Ovary (tissue), 9 donors: ENCODE results near the gene TSSK2. TPM values are rescaled to one million over a fixed set of nuclear protein-coding genes. Genes with fewer than 3 reads are reported as not detected.
A peak's percentile ranks its signal among the peaks of the same experiment; 100 is the strongest.

Experiments used
- DNase-seq, 5 donors: peaks; one replicate each; pipeline ENCODE4 v3.0.0-alpha.2; 2019 to 2020
- H3K27ac ChIP-seq, 2 donors: fragments of 200-600 bp; one replicate each; pipeline versions ENCODE4 v1.5.1 to v1.8.0; 2019 to 2022
- H3K27me3 ChIP-seq: fragments of 200-600 bp; one replicate; pipeline ENCODE4 v1.8.0; 2022
- H3K36me3 ChIP-seq: fragments of 200-600 bp; sonication (generic); one replicate; pipeline ENCODE4 v1.5.1; 2019
- H3K4me1 ChIP-seq: one replicate; pipeline ENCODE4 v1.8.1; 2013; ENCODE audit warnings: mild to moderate bottlenecking, moderate library complexity; ENCODE audit not compliant: insufficient read depth
- H3K4me3 ChIP-seq: fragments of 200-600 bp; sonication (generic); one replicate; pipeline ENCODE4 v1.5.1; 2017
- H3K9me3 ChIP-seq, 2 donors: fragments of 200-600 bp in 1 of 2; sonication (generic) in 1 of 2; one replicate each; pipeline versions ENCODE4 v1.5.1 to v1.8.1; 2013 to 2019; ENCODE audit warnings: mild to moderate bottlenecking in 1 of 2, moderate library complexity in 1 of 2
- EP300 ChIP-seq: sonication (generic); formaldehyde crosslinking; IDR thresholded peaks from one replicate; pipeline ENCODE4 v1.6.1; 2017; ENCODE audit warnings: antibody characterized with exemption
- POLR2A ChIP-seq: fragments of 450-650 bp; IDR thresholded peaks from one replicate; pipeline ENCODE4 v1.6.1; 2017; ENCODE audit warnings: antibody characterized with exemption, mild to moderate bottlenecking, moderate library complexity
- WGBS, 3 donors: extraction: QIAGEN DNeasy Blood & Tissue Kit in 1 of 3; methylation state at CpG; one replicate each; pipeline versions ENCODE4 v1.1.5 to v1.1.7; 2013 to 2017; 5-methylcytosine and 5-hydroxymethylcytosine counted together
- intact Hi-C, 4 donors: fragments of 100-400 bp; cut with DNase I; formaldehyde crosslinking; loops; one replicate each; pipeline versions ENCODE4 v1.11.0 to v1.15.1; 2022 to 2023
- polyA plus RNA-seq, 2 donors: library from polyadenylated mRNA; stranded (reverse); fragments of 200-250 nt in 1 of 2; fragments of 350-450 nt in 1 of 2; fragmentation: Illumina TruSeq in 1 of 2; extraction: RNeasy Lipid Tissue Mini Kit (QIAGEN cat#74804) in 1 of 2; gene quantifications; one replicate each; pipeline ENCODE4 v1.2.3, GENCODE V29; 2013 to 2014
- total RNA-seq, 7 donors: library from RNA; depleted of rRNA in 2 of 7; stranded (reverse); fragments of >200 nt in 2 of 7; fragmentation: NEBNext Ultra II Directional in 3 of 7; extraction: Animal tissue kit (Norgen Biotek cat#: 25700) in 3 of 7; gene quantifications; one replicate each; pipeline versions ENCODE4 v1.1.0 to v1.2.4, GENCODE V29; 2016 to 2023
- TF ChIP-seq, protein P1 (sequence below), 3 donors: fragments of 450-650 bp in 2 of 3; fragments of 200-600 bp in 1 of 3; IDR thresholded peaks; one replicate each; pipeline versions ENCODE4 v1.5.1 to v1.8.0; 2016 to 2022; ENCODE audit warnings: antibody characterized with exemption in 3 of 3, mild to moderate bottlenecking in 1 of 3
- donor health status: DM: no; HTN: no; CAD: no; lungs with moderate emphysema.
- donor health status: DM: no; HTN: no; CAD: no.
- donor health status: Bipolar disorder and iron deficiency.
- donor health status: DM: yes; HTN: yes; CAD: no.
- donor health status: DM: no; HTN: no; CAD: no.
- donor health status: DM: yes; HTN: yes; CAD: no.

Gene TSSK2
- total and polyA plus RNA-seq, 9 donors = 0.05 TPM; not detected in 8

DNA sequence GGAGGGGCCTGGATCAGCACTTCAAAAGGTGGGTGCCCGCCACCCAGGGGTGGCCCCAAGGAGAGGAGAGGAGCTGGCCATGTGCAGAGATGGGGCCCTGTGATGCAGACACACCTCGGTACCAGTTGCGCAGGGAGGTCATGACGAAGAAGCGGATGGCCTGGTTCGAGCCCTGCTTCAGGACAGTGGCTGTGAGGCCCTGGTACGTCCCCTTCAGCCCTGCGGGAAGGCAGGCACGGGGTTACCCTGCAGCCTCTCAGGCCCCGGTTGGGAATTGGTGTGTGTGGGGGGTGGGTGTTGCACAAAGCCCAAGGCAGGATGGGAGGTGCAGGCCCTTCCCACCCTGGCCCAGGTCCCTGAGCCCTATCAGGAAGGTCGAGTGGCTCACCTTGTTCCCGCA is 45.6 kb downstream of the TSSK2 start:
- Histone ChIP-seq H3K27ac (no peak overlapping the region), H3K4me3 (no peak overlapping the region), H3K9me3 (no peaks in the 10 kb centered on the region), H3K27me3 (no peaks in the 10 kb centered on the region), H3K4me1 (peaks cover 7% of the 10 kb centered on the region), H3K36me3 (no peaks in the 10 kb centered on the region)
- 70 to 74% (median 73%) methylated on average over 12 of the region's 12 CpGs for WGBS, 3 donors
- TF ChIP-seq POLR2A = no peak
- intact Hi-C loops = loop anchor here in 1 of 4 donors (5.0 kb wide), 1 partner anchor 116 kb away; the partner anchor contains the start of gene CLTCL1
- DNase-seq = peak in 1 of 5 donors; percentile 33

GRCh38 chr22:19177164-19178064 is 46.3 kb downstream of the TSSK2 start:
- H3K27ac ChIP-seq = peak overlapping the region; percentile 80 to 91
- TF ChIP-seq POLR2A = no peak
- TF ChIP-seq, protein P1, sequence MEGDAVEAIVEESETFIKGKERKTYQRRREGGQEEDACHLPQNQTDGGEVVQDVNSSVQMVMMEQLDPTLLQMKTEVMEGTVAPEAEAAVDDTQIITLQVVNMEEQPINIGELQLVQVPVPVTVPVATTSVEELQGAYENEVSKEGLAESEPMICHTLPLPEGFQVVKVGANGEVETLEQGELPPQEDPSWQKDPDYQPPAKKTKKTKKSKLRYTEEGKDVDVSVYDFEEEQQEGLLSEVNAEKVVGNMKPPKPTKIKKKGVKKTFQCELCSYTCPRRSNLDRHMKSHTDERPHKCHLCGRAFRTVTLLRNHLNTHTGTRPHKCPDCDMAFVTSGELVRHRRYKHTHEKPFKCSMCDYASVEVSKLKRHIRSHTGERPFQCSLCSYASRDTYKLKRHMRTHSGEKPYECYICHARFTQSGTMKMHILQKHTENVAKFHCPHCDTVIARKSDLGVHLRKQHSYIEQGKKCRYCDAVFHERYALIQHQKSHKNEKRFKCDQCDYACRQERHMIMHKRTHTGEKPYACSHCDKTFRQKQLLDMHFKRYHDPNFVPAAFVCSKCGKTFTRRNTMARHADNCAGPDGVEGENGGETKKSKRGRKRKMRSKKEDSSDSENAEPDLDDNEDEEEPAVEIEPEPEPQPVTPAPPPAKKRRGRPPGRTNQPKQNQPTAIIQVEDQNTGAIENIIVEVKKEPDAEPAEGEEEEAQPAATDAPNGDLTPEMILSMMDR (IDR thresholded peaks at IDR 0.05) = no peak
- 9 to 22% (median 11%) methylated on average over 36 to 55 of the region's 55 CpGs for WGBS, 3 donors
- DNase-seq = peak in 2 of 5 donors; percentile 44 to 58
- intact Hi-C loops = loop anchor here in 1 of 4 donors (5.0 kb wide), 1 partner anchor 115 kb away; the partner anchor contains the start of gene CLTCL1
- H3K27me3 ChIP-seq = no peaks in the 10 kb centered on the region
- peak overlapping the region; percentile 86 for H3K4me3 ChIP-seq
- peaks cover 7% of the 10 kb centered on the region for H3K4me1 ChIP-seq
- no peaks in the 10 kb centered on the region for H3K9me3 ChIP-seq
- H3K36me3 ChIP-seq = no peaks in the 10 kb centered on the region

DNA sequence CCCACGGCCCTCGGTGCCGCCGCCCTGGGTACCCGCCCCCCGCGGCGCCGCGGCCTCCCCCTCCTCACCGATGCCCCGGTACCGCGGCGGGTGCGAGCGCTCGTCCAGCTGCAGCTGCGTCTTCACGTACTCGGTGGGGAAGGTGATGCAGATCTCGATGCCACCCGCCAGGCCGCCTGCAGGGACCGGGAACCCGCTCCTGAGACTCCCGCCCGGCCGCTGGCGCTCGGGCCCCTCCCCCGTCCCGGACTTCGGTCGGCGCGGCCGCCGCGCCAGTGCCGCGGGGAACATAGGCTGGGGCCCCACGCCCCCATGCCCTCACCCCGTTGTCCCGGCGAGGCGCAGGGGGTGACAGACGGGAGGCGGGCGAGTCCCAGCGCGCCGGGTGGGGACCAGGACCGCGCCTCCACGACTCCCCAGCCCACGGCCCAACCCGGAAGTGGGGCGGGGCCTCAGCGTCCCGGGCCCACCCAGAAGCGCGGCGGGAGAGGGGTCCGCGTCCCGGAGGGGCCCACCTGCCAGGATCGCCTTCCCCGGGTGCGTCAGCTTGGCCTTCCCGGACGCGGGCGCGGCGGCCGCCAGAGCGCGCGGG is 47.1 kb downstream of the TSSK2 start:
- H3K4me3 ChIP-seq = peak overlapping the region; percentile 86
- 0 to 1% (median 0%) methylated on average over 16 to 80 of the region's 80 CpGs for WGBS, 3 donors
- no peaks in the 10 kb centered on the region for H3K27me3 ChIP-seq
- H3K9me3 ChIP-seq = no peaks in the 10 kb centered on the region
- DNase-seq = peak in 2 of 5 donors; percentile 64 to 65
- no peaks in the 10 kb centered on the region for H3K36me3 ChIP-seq
- no peak for TF ChIP-seq EP300
- peak overlapping the region; percentile 80 to 91 for H3K27ac ChIP-seq
- intact Hi-C loops = loop anchor here in 1 of 4 donors (5.0 kb wide), 1 partner anchor 114 kb away; the partner anchor contains the start of gene CLTCL1
- peaks cover 7% of the 10 kb centered on the region for H3K4me1 ChIP-seq

DNA sequence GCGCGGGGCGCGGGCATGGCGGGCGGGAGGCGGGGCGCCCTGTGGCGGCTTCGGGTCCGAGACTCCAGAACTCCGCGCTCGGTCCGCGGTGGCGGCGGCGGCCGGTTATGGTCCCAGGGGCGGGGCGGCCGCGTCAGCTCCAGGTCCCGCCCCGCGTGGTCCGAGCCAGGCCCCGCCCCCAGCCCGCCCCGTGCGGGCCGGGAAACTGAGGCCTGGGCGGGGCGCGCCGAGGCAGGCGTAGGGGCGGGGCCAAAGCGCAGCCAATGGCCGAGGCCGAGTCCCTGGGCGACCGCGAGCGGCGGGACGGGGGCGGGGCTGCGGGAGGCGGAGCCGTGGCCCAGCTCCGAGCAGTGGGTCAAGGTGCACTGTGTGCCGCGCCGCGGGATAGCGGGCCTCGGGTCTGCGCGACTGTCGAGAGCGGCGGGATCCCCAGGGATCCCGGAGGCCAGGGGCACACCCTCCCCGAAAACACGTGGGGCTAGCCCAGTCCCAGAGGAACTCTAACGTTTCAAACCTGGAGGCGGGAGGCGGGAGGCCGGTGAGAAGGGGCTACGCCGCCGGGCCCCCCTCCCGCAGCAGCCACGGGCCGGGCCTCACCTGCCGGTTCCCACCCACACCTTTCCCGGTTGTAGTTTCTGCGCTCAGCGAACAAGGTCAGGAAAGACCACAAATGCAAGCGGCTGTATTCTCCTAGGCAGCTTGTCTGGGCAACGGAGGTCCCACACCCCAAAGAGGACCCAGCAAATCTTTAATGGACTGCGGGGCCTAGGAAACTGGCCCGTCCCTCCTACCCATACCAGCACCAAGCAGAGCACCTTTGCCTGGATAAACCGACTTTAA is 47.8 kb downstream of the TSSK2 start, which contains the start of gene SLC25A1:
Gene SLC25A1, minus strand, starts transcription at position 80 of the 840 bp plus-strand sequence. Its CDS starts 63 bp downstream, at position 17.
- peak within 1 kb of the TSS; percentile 80 to 91 for H3K27ac ChIP-seq
- H3K4me1 ChIP-seq = peaks cover 5% of the 10 kb centered on the region
- H3K27me3 ChIP-seq = no peaks in the 10 kb centered on the region
- DNase-seq = peak; percentile 91 to 96 (median 95)
- peak within 1 kb of the TSS; percentile 86 for H3K4me3 ChIP-seq
- intact Hi-C loops = loop anchor here in 1 of 4 donors (5.0 kb wide), 1 partner anchor 113 kb away; the partner anchor contains the start of gene CLTCL1
- WGBS, 3 donors = 1% methylated on average over 32 to 82 of the region's 86 CpGs
- TF ChIP-seq EP300 (no peak), POLR2A (peak; percentile 68)
- TF ChIP-seq, protein P1 (IDR thresholded peaks at IDR 0.05) = no peak
- no peaks in the 10 kb centered on the region for H3K36me3 ChIP-seq
- H3K9me3 ChIP-seq = no peaks in the 10 kb centered on the region
